ENCODE results near the gene DCAF17. TPM values are rescaled to one million over a fixed set of nuclear protein-coding genes. Genes with fewer than 3 reads are reported as not detected.
"Not testable (repeated sequence)": the region's sequence is repeated elsewhere in the genome, so short reads cannot be mapped to it uniquely, and the experiment has no call there.

Gene DCAF17
- total RNA-seq, 1 donor from 2014 or later: 88.4 TPM

DNA sequence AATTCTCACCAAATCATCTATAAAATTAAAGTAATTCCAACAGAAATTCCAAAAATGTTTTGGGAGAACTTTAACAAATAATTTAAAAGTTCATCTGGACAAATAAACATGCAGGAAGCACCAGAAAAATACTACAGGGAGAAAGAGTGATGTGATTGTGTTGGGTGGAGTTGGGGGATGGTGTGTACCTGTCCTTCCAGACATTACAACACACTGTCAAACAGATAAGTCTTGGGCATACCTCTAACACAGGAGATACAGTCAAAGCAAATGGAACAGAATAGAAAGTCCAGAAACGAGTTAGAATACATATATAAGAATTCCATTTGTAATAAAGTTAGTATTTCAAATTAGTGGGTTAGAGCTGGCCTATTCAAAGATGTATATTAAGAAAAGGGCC lies 22.8 kb upstream of the DCAF17 start:
- no peak for DNase-seq

DNA sequence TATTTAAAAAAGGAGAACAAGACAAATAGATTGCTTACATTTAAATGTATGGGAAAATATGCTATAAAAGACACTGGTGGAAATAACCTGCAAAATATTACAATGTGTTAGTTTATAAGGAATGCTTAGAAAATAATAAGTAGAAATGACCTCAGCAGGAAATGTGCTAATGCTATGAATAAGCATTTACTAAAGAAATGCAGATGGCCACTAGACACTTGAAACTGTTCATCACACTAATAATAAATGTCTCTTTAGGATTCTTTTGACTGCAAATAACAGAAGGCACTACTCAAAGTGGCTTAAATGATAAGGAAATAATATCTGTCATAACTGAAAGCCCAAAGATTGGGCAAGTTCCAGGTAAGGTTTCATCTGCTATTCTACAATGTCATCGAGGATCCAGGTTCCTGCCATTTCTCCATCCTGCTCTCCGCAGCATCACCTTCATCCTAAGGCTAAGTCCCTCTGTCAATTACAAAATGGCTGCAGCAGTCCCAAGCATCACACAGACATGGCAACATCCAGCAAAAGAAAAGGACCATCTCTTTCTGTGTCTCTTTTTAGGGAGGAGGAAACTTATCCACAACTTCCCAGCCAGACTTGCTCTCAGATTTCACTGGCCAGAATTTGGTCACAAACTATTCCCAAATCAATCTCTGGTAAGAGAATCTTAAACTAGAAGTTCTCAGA lies 22.1 kb upstream of the DCAF17 start:
- DNase-seq: no peak

DNA sequence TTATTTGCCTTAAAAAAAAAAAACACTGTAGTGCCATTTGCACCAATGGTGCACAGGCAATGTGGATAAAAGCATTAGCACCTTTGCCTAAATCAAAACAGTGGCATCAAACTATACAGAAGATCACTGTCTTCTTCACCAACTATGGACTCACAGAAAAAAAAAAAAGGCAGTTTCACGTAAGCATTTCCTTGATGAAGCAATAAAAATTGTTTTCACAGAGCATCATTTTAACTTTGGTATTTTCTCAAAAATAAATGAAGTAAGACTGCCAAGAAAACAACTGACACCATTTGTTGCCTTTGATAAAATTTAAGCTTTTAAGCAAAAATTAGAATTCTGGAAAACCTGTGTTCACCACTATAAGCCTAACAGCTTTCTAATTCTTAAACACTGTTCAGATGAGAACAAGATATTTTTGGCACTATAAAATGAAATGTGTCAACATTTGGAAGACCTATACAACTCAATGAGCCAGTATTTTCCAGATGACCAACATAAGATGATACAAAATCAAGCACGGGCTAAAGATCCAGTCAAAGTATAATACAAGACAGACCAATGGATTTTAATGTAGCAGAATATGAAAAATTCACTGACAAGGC lies 21.4 kb upstream of the DCAF17 start:
- no peak for DNase-seq

DNA sequence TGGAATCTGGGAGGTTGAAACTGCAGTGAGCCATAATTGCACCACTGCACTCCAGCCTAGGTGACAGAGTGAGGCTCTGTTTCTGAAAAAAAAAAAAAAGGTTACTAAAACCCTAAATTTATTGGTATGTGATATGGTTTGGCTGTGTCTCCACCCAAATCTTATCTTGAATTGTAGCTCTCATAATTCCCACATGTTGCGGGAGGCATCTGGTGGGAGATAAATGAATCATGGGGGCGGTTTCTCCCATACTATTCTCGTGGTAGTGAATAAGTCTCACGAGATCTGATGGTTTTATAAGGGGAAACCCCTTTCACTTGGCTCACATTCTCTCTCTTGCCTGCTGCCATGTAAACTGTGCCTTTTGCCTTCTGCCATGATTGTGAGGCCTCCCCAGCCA lies 19.4 kb upstream of the DCAF17 start:
- not testable (repeated sequence) for DNase-seq

DNA sequence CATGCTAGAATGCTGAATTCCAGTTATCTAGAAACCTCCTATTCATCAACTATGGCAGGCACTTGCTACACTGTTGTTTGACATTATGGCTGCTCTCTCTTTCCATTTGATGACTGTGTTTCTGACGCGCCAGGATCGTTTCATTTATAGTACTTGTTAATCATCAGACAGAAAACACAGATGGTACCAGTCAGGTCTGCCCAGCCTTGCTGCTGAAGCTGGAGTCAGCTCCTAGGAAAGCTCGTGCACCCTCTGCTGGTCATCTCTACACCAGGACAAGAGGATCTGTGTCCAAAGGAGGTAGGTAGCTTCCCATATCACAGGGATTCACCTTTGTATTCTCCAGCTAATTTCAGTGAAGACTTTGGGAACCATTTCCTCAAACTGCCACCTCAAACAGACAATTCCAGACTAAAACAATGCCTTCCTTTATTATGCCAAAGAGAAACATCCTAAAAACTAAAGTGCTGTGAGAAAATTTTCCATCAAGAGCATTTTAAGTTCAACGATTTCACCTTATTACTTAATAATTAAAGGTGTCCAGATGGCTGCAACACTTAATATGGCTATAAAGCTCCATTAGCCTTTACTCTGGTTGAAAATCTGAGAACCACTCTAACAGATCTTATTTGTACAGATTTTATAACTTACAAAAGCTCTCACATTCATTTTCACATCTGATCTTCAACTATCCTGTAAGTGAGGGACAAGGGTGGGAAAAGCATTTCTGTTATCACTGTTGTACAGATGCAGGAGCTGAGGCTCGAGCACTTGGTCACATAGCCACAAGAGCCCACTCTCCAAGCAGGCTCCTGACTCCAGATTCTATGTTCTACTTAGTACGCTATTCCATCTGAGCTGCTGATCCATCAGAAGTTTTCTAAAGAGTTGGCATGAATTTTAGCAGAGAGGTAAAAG lies 17.8 kb upstream of the DCAF17 start:
- peak; percentile 81 for DNase-seq

DNA sequence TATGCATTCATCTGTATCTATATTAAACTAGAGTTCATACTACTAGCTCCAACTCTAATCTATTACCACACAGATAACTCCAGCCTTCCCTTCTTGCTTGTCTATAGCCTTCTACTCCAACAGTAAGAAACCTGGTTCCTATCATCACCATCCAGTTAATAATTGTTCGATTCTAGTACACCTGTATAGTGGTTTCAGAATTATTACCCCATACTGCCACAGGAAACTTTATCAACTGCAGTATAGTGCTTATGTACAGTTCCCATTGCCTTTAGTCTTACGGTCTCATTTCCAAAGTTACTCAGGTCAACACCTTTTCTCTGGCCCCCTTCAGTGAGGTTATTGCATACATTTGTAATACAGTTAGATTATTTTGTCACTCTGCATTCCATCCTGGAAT lies 14.7 kb upstream of the DCAF17 start:
- no peak for DNase-seq

DNA sequence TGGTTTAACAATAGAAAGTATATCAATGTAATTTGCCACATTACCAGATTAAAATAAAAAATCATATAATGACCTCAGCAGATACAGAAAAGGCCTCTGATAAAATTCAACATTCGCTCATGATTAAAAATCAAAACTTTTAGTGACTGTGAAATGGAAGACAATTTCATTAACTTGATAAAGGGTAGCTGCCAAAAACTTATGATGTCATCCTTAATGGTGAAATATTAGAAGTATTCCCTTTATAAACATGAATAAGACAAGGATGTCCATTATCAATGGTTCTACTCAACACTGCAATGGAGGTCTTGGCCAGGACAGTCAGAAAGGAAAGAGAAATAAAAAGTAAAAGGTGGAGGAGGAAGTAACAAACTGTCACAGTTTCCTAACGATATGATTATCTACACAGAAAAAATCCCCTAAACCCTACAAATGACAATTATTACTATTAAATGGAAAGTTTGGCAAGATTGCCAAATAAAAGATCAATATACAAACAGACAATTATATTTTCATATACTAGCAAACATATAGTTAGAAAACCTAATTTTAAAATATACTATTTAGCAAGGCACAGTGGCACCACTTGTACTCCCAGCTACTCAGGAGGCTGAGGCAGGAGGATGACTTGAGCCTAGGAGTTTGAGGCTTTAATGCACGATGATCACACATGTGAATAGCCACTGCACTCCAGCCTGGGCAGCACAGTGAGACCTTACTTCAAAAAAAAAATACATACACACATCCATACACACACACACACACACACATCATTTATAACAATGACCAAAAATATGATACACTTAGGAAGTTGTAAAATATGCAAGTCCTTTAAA lies 13.1 kb upstream of the DCAF17 start:
- DNase-seq: no peak

DNA sequence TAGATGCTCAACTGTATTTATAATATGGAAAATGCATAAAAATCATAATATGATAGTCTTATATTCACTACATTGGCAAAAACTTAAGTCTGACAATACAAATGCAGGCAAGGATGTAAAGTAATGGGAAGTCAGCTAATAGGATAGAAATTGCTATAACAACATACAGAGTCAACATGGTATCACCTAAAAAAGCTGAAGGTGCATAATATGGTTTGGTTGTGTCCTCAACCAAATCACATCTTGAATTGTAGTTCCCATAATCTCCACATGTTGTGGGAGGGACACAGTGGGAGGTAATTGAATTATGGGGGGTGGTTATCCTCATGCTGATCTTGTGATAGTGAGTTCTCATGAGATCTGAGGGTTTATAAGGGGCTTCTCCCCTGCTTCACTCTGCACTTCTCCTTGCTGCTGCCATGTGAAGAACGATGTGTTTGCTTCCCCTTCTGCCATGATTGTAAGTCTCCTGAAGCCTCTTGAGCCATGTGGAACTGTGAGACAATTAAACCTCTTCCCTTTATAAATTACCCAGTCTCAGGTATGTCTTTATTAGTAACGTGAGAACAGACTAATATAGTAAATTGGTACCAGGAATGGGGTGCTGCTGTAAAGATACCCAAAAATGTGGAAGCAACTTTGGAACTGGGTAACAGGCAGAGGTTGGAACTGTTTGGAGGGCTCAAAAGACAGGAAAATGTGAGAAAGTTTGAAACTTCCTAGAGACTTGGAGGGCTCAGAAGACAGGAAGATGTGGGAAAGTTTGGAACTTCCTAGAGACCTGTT lies 11.1 kb upstream of the DCAF17 start:
- DNase-seq: not testable (repeated sequence)

DNA sequence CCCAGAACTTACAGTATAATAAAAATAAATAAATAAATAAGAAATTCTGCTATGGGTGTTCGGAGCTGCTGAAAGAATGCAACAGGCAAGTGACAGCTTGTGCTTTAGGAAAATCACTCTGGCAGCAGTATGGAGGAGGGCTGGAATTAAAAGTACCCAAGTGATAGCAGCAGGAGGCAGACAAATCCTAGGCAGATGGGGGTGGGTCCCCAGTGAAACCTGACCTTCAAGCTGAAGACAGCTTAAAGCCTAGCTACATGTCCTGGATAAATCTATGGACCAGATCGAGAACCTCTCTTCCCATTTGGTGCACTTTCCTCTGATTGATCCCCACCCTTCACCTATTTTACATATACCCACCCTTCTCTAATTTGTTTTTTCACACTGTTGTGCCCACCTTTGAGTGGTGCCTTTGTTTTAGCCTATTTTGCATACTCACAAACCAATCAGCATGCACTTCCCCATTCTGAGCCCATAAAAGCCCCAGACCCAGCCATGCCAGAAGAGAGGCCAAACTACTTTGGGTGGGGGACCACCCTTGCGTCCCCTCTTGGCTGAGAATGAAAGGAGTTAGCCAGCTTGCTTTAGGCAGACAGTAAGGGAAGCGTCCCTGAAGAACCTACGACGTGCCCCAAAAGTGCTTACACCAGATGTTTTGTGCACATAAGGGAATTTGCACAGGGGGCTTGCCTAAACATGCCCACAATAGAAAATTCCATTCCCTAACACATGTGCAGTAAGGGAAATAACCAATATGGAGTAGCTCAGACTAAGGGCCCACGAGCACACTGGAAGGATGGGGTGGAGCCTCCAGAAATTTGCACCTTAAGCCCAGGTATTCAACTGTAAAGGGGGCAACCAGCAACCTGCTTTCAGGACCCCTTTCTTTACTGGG lies 3.3 kb upstream of the DCAF17 start:
- DNase-seq: no peak

DNA sequence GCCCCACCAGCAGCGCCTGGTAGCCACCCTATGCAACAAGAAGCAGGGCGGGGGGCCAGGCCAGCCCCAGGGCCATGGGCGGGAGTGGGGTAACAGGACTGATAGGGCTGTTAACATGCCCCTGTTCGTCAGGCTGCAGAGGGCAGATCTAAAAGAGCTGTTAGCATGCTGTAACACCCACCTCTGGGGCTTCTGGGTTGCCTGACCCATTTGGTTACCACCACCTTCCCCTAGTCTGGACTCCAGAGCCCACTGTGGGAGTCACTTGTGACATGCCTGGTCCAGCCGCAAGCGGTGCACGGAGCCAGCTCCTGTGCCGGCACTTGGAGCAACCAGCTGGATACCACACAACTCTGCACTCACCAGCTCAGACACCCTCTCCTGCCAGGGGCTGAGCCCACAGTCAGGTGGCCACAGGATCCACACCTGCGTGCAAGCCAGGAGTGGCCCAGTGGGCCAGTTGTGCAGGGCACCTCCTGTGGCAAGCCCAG lies 2.3 kb upstream of the DCAF17 start:
- DNase-seq: no peak

DNA sequence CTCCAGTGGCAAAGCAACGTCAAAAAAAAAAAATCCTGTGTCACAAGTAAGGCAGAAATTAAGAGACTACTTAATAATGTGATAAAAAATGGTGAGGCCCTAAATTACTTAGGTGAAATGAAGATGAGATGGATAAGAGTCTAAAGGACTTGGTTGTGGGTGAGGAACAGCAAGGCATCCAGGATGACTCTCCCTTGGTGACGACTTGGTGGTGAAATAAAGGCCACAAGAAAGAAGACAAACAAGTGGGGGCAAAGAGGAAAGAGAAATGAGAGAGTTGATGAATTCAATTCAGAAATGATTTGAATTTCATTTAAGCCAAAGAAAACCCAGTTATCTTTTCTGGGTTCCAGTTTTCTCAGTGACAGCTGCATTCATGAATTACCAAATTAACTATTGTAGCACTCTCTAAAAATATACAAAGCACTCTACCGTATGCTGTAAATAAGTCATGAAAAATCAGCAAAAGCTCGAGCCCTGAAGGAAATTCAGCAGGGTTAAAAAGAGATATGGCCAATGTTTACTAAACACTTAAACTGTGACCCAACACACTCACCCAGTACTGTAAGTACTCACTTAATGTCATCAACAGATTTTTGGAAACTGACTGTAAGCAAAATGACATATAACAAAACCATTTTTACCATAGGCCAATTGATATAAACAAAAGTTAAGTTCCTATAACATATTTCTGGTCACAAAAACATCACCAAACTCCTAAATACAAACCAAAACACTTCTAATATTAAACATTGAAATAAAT lies 1.6 kb upstream of the DCAF17 start:
- no peak for DNase-seq

DNA sequence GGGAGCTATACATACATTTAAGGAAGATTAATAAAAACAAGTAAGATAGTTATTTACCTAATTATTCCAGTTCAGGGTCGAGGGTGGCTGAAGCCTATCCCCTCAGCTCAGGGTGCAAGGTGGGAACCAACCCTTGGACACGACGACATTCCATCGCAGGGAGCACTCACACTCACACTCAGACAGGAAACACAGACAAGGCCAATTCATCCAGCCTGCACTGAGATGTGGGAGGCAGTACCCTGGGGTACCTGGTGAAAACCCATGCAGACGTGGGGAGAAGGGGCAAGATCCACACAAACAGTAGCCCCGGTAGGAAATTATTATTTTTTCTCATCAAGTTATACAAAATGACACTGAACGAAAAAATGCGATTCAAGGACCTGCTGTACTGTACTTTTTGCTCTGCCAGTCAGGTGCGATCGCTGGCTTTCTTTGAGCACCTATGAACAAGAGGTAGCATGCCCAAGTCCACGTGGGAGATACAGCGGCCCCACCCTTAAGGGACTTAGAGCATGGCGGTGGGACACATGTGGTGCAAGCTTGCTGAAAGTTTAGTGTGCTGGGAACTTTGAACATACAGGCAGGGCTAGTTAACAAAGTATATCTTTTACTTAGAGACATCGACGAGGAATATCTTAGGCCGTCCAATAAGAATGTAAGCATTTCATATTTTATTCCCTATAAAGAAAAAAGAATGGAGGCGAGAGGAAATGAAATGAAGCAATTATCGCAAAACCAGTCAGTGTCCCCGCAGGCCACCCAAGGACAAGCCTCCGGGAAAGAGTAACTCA lies 860 bp upstream of the DCAF17 start:
- DNase-seq: no peak

DNA sequence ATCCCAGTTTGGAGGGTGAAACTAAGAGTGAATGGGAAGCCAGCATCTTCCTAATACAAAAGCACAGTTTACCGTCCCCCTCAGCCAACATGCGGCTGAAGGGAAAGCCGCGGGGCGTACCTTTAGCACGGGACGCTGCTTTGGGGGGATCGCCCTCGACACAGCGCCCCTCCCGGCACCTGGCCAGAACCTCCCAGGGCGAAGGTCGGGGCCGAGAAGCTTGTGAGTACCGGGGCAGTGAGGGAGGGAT lies 338 bp upstream of the DCAF17 start, which contains the start of gene METTL8:
METTL8 (minus strand) TSS at position 228 of the 250 bp plus-strand sequence. CDS start 41,805 bp downstream, outside the sequence.
- no peak for DNase-seq

DNA sequence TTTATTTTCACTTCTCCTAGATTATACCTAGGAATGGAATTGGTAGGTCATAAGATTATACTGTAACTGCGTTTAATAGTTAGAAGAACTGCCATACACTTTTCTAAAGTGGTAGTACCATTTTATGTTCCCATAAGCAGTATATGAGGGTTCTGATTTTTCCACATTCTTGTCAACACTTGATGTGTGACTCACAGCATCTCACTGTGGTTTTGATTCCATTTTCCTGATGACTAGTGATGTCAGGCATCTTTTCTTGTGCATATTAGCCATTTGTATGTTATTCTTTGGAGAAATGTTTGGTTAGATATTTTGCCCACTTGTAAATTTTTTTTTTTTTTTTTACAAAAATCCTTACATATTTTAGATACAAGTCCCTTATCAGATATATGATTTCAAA lies 2.3 kb downstream of the DCAF17 start:
- DNase-seq: no peak

DNA sequence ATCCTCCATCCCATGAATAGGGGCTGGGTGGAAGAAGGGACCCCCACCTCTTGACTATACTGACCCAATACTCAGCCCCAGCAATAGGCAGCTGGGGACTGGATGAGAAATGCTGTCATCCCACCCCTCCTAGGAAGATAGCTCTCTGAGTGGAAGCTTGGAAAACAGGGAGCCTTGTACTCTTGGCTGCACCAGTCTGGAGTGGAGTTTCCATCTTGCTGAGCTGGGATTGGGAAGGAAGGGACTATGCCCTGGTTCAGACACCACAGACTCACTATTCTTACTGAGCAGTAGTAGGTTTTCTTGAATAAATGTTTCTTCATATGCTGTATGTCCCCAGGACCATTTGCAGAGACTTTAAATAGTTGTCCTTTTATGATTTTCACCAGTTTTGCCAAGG lies 7.4 kb downstream of the DCAF17 start:
- no peak for DNase-seq

DNA sequence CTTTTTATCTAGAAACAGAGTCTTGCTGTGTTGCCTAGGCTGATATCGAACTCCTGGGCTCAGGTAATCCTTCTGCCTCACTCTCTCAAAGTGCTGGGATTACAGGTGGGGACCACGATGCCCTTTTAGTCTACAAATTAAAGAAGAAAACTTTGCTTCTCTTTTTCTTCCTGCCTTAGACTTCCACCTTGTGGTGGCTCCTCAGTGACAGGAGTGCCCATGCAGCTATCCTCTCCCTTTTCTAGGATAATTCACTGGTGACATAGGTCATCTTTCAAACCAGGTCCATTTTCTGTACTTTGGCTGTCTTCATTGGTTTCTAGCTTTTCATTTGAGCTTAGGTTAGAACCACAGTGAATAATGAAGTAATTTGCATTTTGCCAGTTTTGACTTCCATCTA lies 13.6 kb downstream of the DCAF17 start:
- DNase-seq: no peak

DNA sequence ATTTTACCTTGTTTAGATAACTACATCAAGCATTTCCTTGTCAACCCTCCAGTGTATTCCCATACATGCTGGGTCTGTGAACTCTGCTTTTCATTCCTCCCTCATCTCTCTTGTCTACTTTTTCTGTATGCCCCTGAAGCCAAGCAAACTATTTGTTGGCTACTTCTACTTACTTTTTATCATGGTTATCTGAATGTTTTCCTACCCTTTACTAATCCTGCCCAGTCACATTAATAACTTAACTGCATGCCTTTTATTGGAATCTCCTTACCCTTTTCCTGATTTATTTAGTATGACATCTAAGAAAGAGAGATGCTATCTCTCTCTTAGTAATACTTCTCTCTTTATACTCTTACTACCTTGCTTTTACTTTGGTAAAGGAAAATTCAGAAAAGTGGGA lies 17.0 kb downstream of the DCAF17 start:
- no peak for DNase-seq

DNA sequence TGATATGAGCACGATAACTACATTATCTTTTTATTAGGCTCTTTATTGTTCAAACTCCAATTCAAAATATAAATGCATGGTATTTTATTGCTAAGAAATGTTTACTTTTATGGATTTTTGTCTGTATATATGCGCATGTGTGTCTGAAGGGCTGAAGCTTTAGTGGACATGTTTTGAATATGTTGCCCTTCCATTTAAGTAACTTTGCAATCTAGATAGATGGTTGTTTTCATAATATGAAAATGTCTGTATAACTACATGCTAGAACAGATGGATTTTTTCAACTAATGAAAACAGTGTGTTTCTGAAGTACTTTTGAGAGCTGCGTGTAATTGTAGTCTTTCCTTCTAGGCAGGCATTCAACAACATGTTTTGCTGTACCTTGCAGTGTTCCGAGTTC lies 18.7 kb downstream of the DCAF17 start:
- no peak for DNase-seq

DNA sequence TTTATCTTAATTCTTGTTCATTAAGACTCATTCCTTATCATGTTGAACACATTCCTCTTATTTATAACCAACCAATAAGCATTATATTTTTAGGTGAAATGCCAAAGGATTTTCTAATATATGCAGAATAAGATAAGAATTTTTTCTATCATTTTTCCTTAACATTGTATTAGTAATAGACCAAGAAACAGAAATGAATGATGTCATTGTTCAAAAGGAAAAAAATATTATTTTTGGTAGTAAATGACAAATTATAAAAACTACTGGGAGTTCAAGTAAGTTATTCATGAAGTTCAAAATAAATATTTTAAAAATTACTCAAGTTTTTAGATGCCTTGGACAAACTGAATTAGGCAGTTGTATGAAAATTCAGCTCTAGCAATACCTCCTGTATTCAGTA lies 25.5 kb downstream of the DCAF17 start:
- DNase-seq: no peak

Measured in occipital lobe (tissue), 2 donors.